Measurements from ENCODE around the gene ZNF644.
A peak's percentile ranks its signal among the peaks of the same experiment; 100 is the strongest.

Gene ZNF644

DNA sequence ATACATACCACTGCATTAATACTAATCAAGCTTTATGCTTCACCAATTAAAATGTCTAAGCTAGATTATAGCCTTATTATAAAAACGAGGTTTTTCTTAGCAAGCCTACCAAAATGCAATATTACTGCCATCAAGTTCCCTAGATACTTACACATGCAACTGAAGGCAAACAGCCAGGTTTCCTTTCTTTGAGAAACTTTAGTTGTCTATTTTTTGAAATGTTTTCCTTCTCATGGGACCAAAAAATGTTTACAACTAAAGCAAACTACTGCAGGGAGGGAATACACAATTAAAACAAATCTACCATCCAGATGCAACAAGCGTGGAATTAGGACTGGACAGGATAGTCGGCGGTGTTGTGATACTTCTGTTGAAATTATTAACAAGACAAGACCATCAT lies 1.3 kb downstream of the ZNF644 start:
- TF ChIP-seq, protein P1, sequence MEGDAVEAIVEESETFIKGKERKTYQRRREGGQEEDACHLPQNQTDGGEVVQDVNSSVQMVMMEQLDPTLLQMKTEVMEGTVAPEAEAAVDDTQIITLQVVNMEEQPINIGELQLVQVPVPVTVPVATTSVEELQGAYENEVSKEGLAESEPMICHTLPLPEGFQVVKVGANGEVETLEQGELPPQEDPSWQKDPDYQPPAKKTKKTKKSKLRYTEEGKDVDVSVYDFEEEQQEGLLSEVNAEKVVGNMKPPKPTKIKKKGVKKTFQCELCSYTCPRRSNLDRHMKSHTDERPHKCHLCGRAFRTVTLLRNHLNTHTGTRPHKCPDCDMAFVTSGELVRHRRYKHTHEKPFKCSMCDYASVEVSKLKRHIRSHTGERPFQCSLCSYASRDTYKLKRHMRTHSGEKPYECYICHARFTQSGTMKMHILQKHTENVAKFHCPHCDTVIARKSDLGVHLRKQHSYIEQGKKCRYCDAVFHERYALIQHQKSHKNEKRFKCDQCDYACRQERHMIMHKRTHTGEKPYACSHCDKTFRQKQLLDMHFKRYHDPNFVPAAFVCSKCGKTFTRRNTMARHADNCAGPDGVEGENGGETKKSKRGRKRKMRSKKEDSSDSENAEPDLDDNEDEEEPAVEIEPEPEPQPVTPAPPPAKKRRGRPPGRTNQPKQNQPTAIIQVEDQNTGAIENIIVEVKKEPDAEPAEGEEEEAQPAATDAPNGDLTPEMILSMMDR (IDR thresholded peaks at IDR 0.05; ENCODE audit: extremely low read depth, missing control alignments) = no peak

GRCh38 chr1:91018006-91018405 lies 3.8 kb downstream of the ZNF644 start:
- DNase-seq (ENCODE audit: low spot score) = peak; percentile 17
- TF ChIP-seq, protein P1 (IDR thresholded peaks at IDR 0.05; ENCODE audit: extremely low read depth, missing control alignments) = peak; percentile 26

More for the DNA sequence above, 1.3 kb downstream of the ZNF644 start:
- DNase-seq (ENCODE audit: low spot score) = no peak

DNA sequence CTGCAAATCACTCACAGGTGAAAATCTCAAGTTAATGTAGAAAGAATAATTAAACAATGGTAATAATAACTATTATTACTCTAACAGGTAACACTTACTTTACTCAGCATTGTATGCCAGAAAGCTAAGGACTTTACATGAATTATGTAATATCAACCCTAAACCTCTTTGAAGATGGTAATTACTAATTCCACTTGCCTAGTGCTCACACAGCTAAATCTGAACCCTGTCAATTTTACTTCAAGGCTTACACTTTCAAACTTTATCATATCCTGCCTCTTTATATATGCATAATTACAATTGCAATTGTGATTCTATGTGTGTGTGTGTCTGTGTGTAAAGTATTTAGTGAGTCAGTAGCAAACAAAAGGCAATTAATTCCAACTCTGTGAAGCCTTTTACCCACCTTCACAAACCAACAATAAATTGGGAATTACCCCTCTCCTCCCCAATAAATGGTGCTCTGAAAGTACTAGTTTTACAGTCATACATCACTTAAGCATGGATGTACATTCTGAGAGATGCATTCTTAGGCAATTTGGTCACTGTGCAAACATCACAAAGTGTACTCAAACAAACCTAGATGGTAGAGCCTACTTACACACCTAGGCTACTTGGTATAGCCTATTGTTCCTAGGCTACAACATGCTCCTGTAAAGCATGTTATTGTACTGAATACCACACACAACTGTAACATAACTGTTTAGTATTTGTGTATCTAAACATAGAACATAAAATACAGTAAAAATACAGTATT lies 5.9 kb downstream of the ZNF644 start:
- TF ChIP-seq, protein P1 (IDR thresholded peaks at IDR 0.05; ENCODE audit: extremely low read depth, missing control alignments) = no peak
- no peak for DNase-seq (ENCODE audit: low spot score)

GRCh38 chr1:91015358-91015780 lies 6.5 kb downstream of the ZNF644 start:
- DNase-seq (ENCODE audit: low spot score) = no peak
- TF ChIP-seq, protein P1 (IDR thresholded peaks at IDR 0.05; ENCODE audit: extremely low read depth, missing control alignments) = no peak

GRCh38 chr1:91014475-91014874 lies 7.4 kb downstream of the ZNF644 start:
- TF ChIP-seq, protein P1 (IDR thresholded peaks at IDR 0.05; ENCODE audit: extremely low read depth, missing control alignments) = no peak
- no peak for DNase-seq (ENCODE audit: low spot score)

DNA sequence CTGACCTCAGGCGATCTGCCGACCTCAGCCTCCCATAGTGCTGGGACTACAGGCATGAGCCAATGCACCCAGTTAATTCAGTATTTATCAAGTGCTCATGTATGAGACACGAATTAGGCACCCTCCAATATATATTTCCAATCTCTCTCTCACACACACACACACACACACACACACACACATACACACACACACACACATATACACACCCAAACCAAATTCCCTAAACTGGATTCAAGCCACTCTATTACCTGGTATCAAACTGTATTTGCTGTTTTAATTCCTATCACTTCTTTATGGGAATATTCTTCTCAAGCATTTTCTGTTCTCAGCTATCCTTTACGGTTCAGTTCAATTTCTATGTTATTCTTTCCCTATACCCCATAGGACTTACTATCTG lies 8.5 kb downstream of the ZNF644 start:
- TF ChIP-seq, protein P1 (IDR thresholded peaks at IDR 0.05; ENCODE audit: extremely low read depth, missing control alignments) = no peak
- no peak for DNase-seq (ENCODE audit: low spot score)

DNA sequence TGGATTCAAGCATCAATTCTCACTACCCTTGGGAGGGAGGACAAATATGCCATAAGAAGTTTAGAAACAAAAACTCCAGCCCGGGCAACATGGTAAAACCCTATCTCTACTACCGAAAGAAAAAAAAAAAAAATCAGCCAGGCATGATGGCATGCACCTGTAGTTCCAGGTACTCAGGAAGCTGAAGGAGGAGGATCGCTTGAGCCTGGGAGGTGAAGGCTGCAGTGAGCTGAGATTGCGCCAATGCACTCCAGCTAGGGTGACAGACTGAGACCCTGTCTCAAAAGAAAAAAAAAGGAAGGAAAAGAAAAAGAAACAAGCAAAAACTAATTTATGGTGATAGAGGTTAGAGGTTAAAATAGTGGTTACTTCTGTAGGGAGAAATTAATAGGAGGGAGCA lies 9.6 kb downstream of the ZNF644 start:
- TF ChIP-seq, protein P1 (IDR thresholded peaks at IDR 0.05; ENCODE audit: extremely low read depth, missing control alignments) = no peak

More for the DNA sequence above, 9.6 kb downstream of the ZNF644 start:
- DNase-seq (ENCODE audit: low spot score) = no peak
